Adrenal gland (tissue), 12 donors: Measurements from ENCODE around the gene XYLT1. TPM values are rescaled to one million over a fixed set of nuclear protein-coding genes. Genes with fewer than 3 reads are reported as not detected.

Experiments used
- DNase-seq, 7 donors: peaks; one replicate each; pipeline ENCODE4 v3.0.0-alpha.2; 2019 to 2020
- H3K27ac ChIP-seq, 5 donors: fragments of 200-600 bp; sonication (generic) in 4 of 5; 1 replicate in 3 of 5; 2 replicates in 2 of 5; pipeline versions ENCODE4 v1.5.1 to v1.8.0; 2016 to 2020; ENCODE audit warnings: mild to moderate bottlenecking in 1 of 5
- H3K27me3 ChIP-seq: fragments of 200-600 bp; 2 replicates; pipeline ENCODE4 v1.8.0; 2021
- H3K36me3 ChIP-seq, 2 donors: fragments of 200-600 bp; replicated peaks in 1 of 2; 1 replicate in 1 of 2; 2 replicates in 1 of 2; pipeline versions ENCODE4 v1.5.1 to v1.8.0; 2018 to 2022
- H3K4me1 ChIP-seq, 2 donors: fragments of 200-600 bp; replicated peaks in 1 of 2; 1 replicate in 1 of 2; 2 replicates in 1 of 2; pipeline versions ENCODE4 v1.5.1 to v1.8.0; 2018 to 2021
- H3K4me3 ChIP-seq, 4 donors: fragments of 200-600 bp; sonication (generic) in 3 of 4; one replicate each; pipeline ENCODE4 v1.5.1; 2016 to 2018
- H3K9me3 ChIP-seq, 3 donors: fragments of 200-600 bp; sonication (generic) in 1 of 3; replicated peaks in 1 of 3; 1 replicate in 2 of 3; 2 replicates in 1 of 3; pipeline versions ENCODE4 v1.5.1 to v1.8.0; 2016 to 2021
- CTCF ChIP-seq, 6 experiments: fragments of 450-650 bp in 4 of 6; fragments of 200-600 bp in 2 of 6; sonication (generic) in 1 of 6; IDR thresholded peaks; 1 replicate in 5 of 6; 2 replicates in 1 of 6; pipeline versions ENCODE4 v1.5.1 to v1.8.0; 2016 to 2021; ENCODE audit warnings: antibody characterized with exemption in 6 of 6, mild to moderate bottlenecking in 2 of 6, moderate library complexity in 1 of 6
- POLR2A ChIP-seq, 2 donors: fragments of 450-650 bp; IDR thresholded peaks; one replicate each; pipeline ENCODE4 v1.6.1; 2017; ENCODE audit warnings: antibody characterized with exemption in 2 of 2, mild to moderate bottlenecking in 2 of 2, moderate library complexity in 1 of 2
- WGBS, 4 donors: extraction: QIAGEN DNeasy Blood & Tissue Kit in 2 of 4; methylation state at CpG; one replicate each; pipeline versions ENCODE4 v1.1.5 to v1.1.7; 2013 to 2017; 5-methylcytosine and 5-hydroxymethylcytosine counted together
- intact Hi-C, 2 donors: fragments of 100-400 bp; cut with DNase I; formaldehyde crosslinking; loops; one replicate each; pipeline versions ENCODE4 v1.14.1 to v1.15.0; 2022 to 2023
- polyA plus RNA-seq, 3 donors: library from polyadenylated mRNA; stranded (reverse); fragments of 200-250 nt in 2 of 3; fragments of 350-450 nt in 1 of 3; fragmentation: Illumina TruSeq in 1 of 3; extraction: RNeasy Lipid Tissue Mini Kit (QIAGEN cat#74804) in 1 of 3; gene quantifications; one replicate each; pipeline ENCODE4 v1.2.3, GENCODE V29; 2013 to 2014
- total RNA-seq, 9 donors: library from RNA; depleted of rRNA in 4 of 9; stranded (reverse); fragments of >200 nt in 4 of 9; fragments of 120-200 nt in 1 of 9; fragmentation: NEBNext Ultra II Directional in 1 of 9; extraction: Animal tissue kit (Norgen Biotek cat#: 25700) in 1 of 9; gene quantifications; one replicate each; pipeline versions ENCODE4 v1.1.0 to v1.2.4, GENCODE V29; 2013 to 2023
- donor health status: healthy with polysubstance abuse.
- donor health status: Bipolar disorder and iron deficiency.
- donor health status: DM: yes; HTN: yes; CAD: no.
- donor health status: DM: no; HTN: no; CAD: no.
- donor health status: DM: no; HTN: no; CAD: no.
- donor health status: DM: yes; HTN: yes; CAD: no.

The XYLT1 gene
- total and polyA plus RNA-seq, 12 donors, result 1.3 to 67.6 (median 16.8) TPM

- H3K4me3 ChIP-seq, result no peak overlapping the region
- H3K36me3 ChIP-seq, result no peaks in the 10 kb centered on the region
- peak overlapping the region in 1 of 5 donors; percentile 38 for H3K27ac ChIP-seq
- intact Hi-C loops, result no loop called here
- no peaks in the 10 kb centered on the region for H3K9me3 ChIP-seq
- DNase-seq, result peak in 3 of 7 donors; percentile 38 to 65 (median 55)
- H3K27me3 ChIP-seq, result no peaks in the 10 kb centered on the region
- 45 to 67% (median 59%) methylated on average over 5 of the region's 5 CpGs for WGBS, 4 donors
- H3K4me1 ChIP-seq, result peaks cover 0 to 7% of the 10 kb centered on the region in 2 donors
- TF ChIP-seq CTCF (IDR thresholded peaks at IDR 0.05) (no peak), POLR2A (IDR thresholded peaks at IDR 0.05) (no peak)
Measured at GRCh38 chr16:17334096-17334495, 136.7 kb downstream of the XYLT1 start.

GRCh38 chr16:17333229-17333628, 137.5 kb downstream of the XYLT1 start:
- no peak for TF ChIP-seq POLR2A (IDR thresholded peaks at IDR 0.05)
- no peak for TF ChIP-seq CTCF (IDR thresholded peaks at IDR 0.05)
- DNase-seq, result no peak
- H3K27me3 ChIP-seq, result no peaks in the 10 kb centered on the region
- no peaks in the 10 kb centered on the region for H3K36me3 ChIP-seq
- intact Hi-C loops, result no loop called here
- no peak overlapping the region for H3K27ac ChIP-seq
- H3K4me3 ChIP-seq, result no peak overlapping the region
- peaks cover 0 to 16% of the 10 kb centered on the region in 2 donors for H3K4me1 ChIP-seq
- no peaks in the 10 kb centered on the region for H3K9me3 ChIP-seq
- 84 to 91% (median 87%) methylated on average over 2 of the region's 2 CpGs for WGBS, 4 donors

GRCh38 chr16:17331991-17332390, 138.8 kb downstream of the XYLT1 start:
- no peak overlapping the region for H3K27ac ChIP-seq
- TF ChIP-seq POLR2A (IDR thresholded peaks at IDR 0.05), result no peak
- DNase-seq, result no peak
- H3K4me3 ChIP-seq, result no peak overlapping the region
- H3K27me3 ChIP-seq, result no peaks in the 10 kb centered on the region
- H3K36me3 ChIP-seq, result no peaks in the 10 kb centered on the region
- WGBS, 4 donors, result 97 to 100% (median 98%) methylated on average over 3 to 4 of the region's 4 CpGs
- H3K4me1 ChIP-seq, result peaks cover 0 to 16% of the 10 kb centered on the region in 2 donors
- H3K9me3 ChIP-seq, result no peaks in the 10 kb centered on the region
- intact Hi-C loops, result no loop called here

- Histone ChIP-seq H3K27me3 (no peaks in the 10 kb centered on the region), H3K36me3 (no peaks in the 10 kb centered on the region), H3K4me1 (peaks cover 0 to 15% of the 10 kb centered on the region in 2 donors), H3K4me3 (no peak overlapping the region), H3K9me3 (no peaks in the 10 kb centered on the region), H3K27ac (peak overlapping the region in 1 of 5 donors; percentile 51)
- TF ChIP-seq CTCF (IDR thresholded peaks at IDR 0.05) (no peak), POLR2A (IDR thresholded peaks at IDR 0.05) (no peak)
- peak in 6 of 7 donors; percentile 62 to 85 (median 66) for DNase-seq
- WGBS, 4 donors, result 39 to 55% (median 46%) methylated on average over 5 to 10 of the region's 10 CpGs
- intact Hi-C loops, result no loop called here
Measured at GRCh38 chr16:17331071-17331607, 139.6 kb downstream of the XYLT1 start.

- Histone ChIP-seq H3K4me1 (peaks cover 0 to 9% of the 10 kb centered on the region in 2 donors), H3K9me3 (no peaks in the 10 kb centered on the region), H3K4me3 (no peak overlapping the region), H3K36me3 (no peaks in the 10 kb centered on the region), H3K27ac (no peak overlapping the region), H3K27me3 (no peaks in the 10 kb centered on the region)
- WGBS, 4 donors, result 80 to 91% (median 82%) methylated on average over 4 of the region's 4 CpGs
- no peak for DNase-seq
- intact Hi-C loops, result no loop called here
- TF ChIP-seq CTCF (IDR thresholded peaks at IDR 0.05) (no peak), POLR2A (IDR thresholded peaks at IDR 0.05) (no peak)
Measured at GRCh38 chr16:17330044-17330443, 140.7 kb downstream of the XYLT1 start.
